IMR-90 (cell line): ENCODE data around the gene MREG. TPM values are rescaled to one million over a fixed set of nuclear protein-coding genes. Genes with fewer than 3 reads are reported as not detected.

ENCODE experiments used
- ATAC-seq: fragments of 200-7000 bp; cut with Tn5 transposase; 2 replicates; pipeline ENCODE4 v1.9.1; 2020; ENCODE audit warnings: low read depth, mild to moderate bottlenecking, moderate library complexity
- BruUV-seq: library from RNA; stranded (reverse); fragments of 400-500 nt; replicated peaks from 2 replicates; lab custom pipeline; 2021; lab: Mats Ljungman, UMichigan
- CTCF ChIA-PET: fragments of 300-600 bp; formaldehyde crosslinking; extraction: SDS; loops from one replicate; lab custom pipeline; 2021; ENCODE audit warnings: antibody characterized with exemption; lab: Yijun Ruan, JAX
- POLR2A ChIA-PET: fragments of 300-600 bp; sonication (Branson Sonifier 250); formaldehyde crosslinking; loops from one replicate; lab custom pipeline; 2022; ENCODE audit warnings: antibody characterized with exemption; ENCODE audit not compliant: unreplicated experiment; lab: Charles Lee
- DNase-seq: peaks from one replicate; pipeline ENCODE4 v3.0.0; 2013
- H2AFZ ChIP-seq: replicated peaks from 2 replicates; pipeline ENCODE3; 2013; ENCODE audit warnings: low read length, mild to moderate bottlenecking; ENCODE audit not compliant: poor library complexity
- H2AK5ac ChIP-seq: 2 replicates; pipeline ENCODE4 v1.6.1; 2013; ENCODE audit warnings: low read depth, low read length, inconsistent platforms
- H2AK9ac ChIP-seq: replicated peaks from 2 replicates; pipeline ENCODE3; 2013; ENCODE audit warnings: mild to moderate bottlenecking, low read depth, low read length, moderate library complexity; ENCODE audit not compliant: poor library complexity
- H2BK120ac ChIP-seq: 2 replicates; pipeline ENCODE4 v1.6.1; 2013; ENCODE audit warnings: low read depth, low read length, inconsistent platforms
- H2BK15ac ChIP-seq: 3 replicates; pipeline ENCODE4 v1.6.1; 2013; ENCODE audit warnings: low read depth, low read length, inconsistent platforms
- H2BK20ac ChIP-seq: 2 replicates; pipeline ENCODE4 v1.6.1; 2013; ENCODE audit warnings: low read depth, mild to moderate bottlenecking, inconsistent platforms, low read length, moderate library complexity
- H2BK5ac ChIP-seq: 2 replicates; pipeline ENCODE4 v1.6.1; 2013; ENCODE audit warnings: mild to moderate bottlenecking, low read depth, low read length, inconsistent platforms; ENCODE audit not compliant: poor library complexity, severe bottlenecking
- H3K14ac ChIP-seq: replicated peaks from 2 replicates; pipeline ENCODE4 v1.6.1; 2013; ENCODE audit warnings: low read depth, low read length, inconsistent platforms
- H3K18ac ChIP-seq: 2 replicates; pipeline ENCODE4 v1.6.1; 2013; ENCODE audit warnings: low read depth, low read length, control low read depth
- H3K23ac ChIP-seq: 2 replicates; pipeline ENCODE4 v1.6.1; 2013; ENCODE audit warnings: low read depth, low read length, inconsistent platforms
- H3K27ac ChIP-seq: 2 replicates; pipeline ENCODE4 v1.5.1; 2013; ENCODE audit warnings: mild to moderate bottlenecking, control low read depth, low read length; ENCODE audit not compliant: insufficient read depth
- H3K27me3 ChIP-seq: 2 replicates; pipeline ENCODE4 v1.6.1; 2013; ENCODE audit warnings: low read length; ENCODE audit not compliant: control insufficient read depth, insufficient read depth
- H3K36me3 ChIP-seq: 2 replicates; pipeline ENCODE4 v1.6.1; 2013; ENCODE audit warnings: low read length, mixed read lengths; ENCODE audit not compliant: control insufficient read depth, insufficient read depth
- H3K4ac ChIP-seq: 2 replicates; pipeline ENCODE4 v1.6.1; 2013; ENCODE audit warnings: low read depth, low read length, inconsistent platforms
- H3K4me1 ChIP-seq: 2 replicates; pipeline ENCODE4 v1.6.1; 2013; ENCODE audit warnings: low read length, mixed read lengths; ENCODE audit not compliant: control insufficient read depth, insufficient read depth
- H3K4me2 ChIP-seq: 2 replicates; pipeline ENCODE4 v1.6.1; 2013; ENCODE audit warnings: low read depth, mild to moderate bottlenecking, control low read depth, low read length, moderate library complexity
- H3K4me3 ChIP-seq: 2 replicates; pipeline ENCODE4 v1.5.1; 2013; ENCODE audit warnings: low read depth, mild to moderate bottlenecking, control low read depth, low read length, moderate library complexity; ENCODE audit not compliant: insufficient read depth
- H3K56ac ChIP-seq: 2 replicates; pipeline ENCODE4 v1.6.1; 2013; ENCODE audit warnings: low read length, inconsistent platforms; ENCODE audit not compliant: insufficient read depth; ENCODE audit errors: extremely low read depth
- H3K79me1 ChIP-seq, 2 experiments: 2 replicates each; pipeline ENCODE4 v1.6.1; 2013; ENCODE audit warnings: low read length in 2 of 2, inconsistent platforms in 1 of 2, low read depth in 1 of 2
- H3K9ac ChIP-seq: 2 replicates; pipeline ENCODE4 v1.6.1; 2013; ENCODE audit warnings: low read depth, low read length, control low read depth
- H3K9me1 ChIP-seq: 2 replicates; pipeline ENCODE4 v1.6.1; 2013; ENCODE audit warnings: low read length, inconsistent platforms; ENCODE audit not compliant: insufficient read depth
- H3K9me3 ChIP-seq: 2 replicates; pipeline ENCODE4 v1.6.1; 2013; ENCODE audit warnings: low read length; ENCODE audit not compliant: control insufficient read depth, insufficient read depth
- H4K20me1 ChIP-seq: 2 replicates; pipeline ENCODE4 v1.6.1; 2013; ENCODE audit warnings: low read length, inconsistent platforms; ENCODE audit not compliant: insufficient read depth
- H4K5ac ChIP-seq: 2 replicates; pipeline ENCODE4 v1.6.1; 2013; ENCODE audit warnings: mild to moderate bottlenecking, low read depth, low read length, control low read depth
- H4K8ac ChIP-seq, 2 experiments: 2 replicates each; pipeline ENCODE4 v1.6.1; 2013; ENCODE audit warnings: low read depth in 2 of 2, low read length in 2 of 2, control low read depth in 1 of 2, inconsistent platforms in 1 of 2
- H4K91ac ChIP-seq: 2 replicates; pipeline ENCODE4 v1.6.1; 2013; ENCODE audit warnings: low read depth, low read length, inconsistent platforms; ENCODE audit not compliant: insufficient read depth
- MAFK ChIP-seq: IDR thresholded peaks from 2 replicates; pipeline ENCODE4 v1.6.1; 2012; ENCODE audit warnings: low read depth, low read length, improper control_type of control experiment
- WGBS, 2 experiments: methylation state at CpG; one replicate each; pipeline versions ENCODE4 v1.1.5 to v1.1.7; 2013; ENCODE audit warnings: missing lambda C conversion rate in 2 of 2; ENCODE audit not compliant: insufficient read length in 1 of 2; ENCODE audit errors: extremely low coverage in 2 of 2; 5-methylcytosine and 5-hydroxymethylcytosine counted together
- dilution Hi-C: fragments of 300-500 bp; cut with HindIII; formaldehyde crosslinking; loops from one replicate; pipeline ENCODE4 v1.14.3; 2018; ENCODE audit warnings: low sequenced_read_pairs; ENCODE audit not compliant: unreplicated experiment
- in situ Hi-C: fragments of 300-500 bp; cut with MboI; formaldehyde crosslinking; loops from 3 replicates; pipeline ENCODE4 v1.14.3; 2019; ENCODE audit warnings: low sequenced_read_pairs, inconsistent platforms, mixed read lengths
- intact Hi-C: fragments of 100-400 bp; cut with micrococcal nuclease; formaldehyde crosslinking; loops from 2 replicates; pipeline ENCODE4 v1.10.0; 2022
- polyA plus RNA-seq, 3 experiments: library from polyadenylated mRNA; depleted of rRNA; stranded (reverse); fragments of >200 nt; gene quantifications; 2 replicates each; pipeline ENCODE4 v1.2.3, GENCODE V29; 2012; ENCODE audit warnings: low replicate concordance in 1 of 3
- total RNA-seq: library from RNA; depleted of rRNA; stranded (reverse); fragments of >200 nt; gene quantifications from 2 replicates; pipeline ENCODE4 v1.2.3, GENCODE V29; 2012

MREG gene
- total and polyA plus RNA-seq, 2 of the 4 experiments (the other 2 are of a cell fraction): 1.0 to 1.8 TPM

DNA sequence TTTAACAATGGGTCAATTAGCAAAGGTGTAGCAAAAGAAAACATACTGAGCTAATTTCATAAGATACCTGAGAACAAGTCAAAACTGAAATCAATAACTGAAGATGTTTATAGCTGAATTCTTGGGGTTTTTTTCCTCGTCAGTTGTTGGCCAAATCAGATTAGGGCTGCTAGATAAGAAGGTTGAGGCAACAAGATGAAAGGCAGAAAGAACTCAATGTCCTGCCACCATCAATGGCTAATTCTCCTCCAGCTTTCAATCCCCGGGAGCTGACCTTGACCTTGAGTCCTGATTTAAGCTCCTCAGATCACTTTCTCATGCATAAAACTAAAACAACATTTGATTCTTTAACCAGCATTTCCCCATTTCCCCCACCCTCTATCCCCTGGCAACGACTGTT is 61.8 kb downstream of the MREG start:
- Histone ChIP-seq H3K14ac (no peak overlapping the region), H2AK5ac (no peak overlapping the region)
- TF ChIP-seq MAFK: no peak

More for the DNA sequence above, 61.8 kb downstream of the MREG start:
- Histone ChIP-seq H3K4ac (no peak overlapping the region), H3K9me1 (no peaks in the 10 kb centered on the region), H4K5ac (no peak overlapping the region), H4K91ac (no peak overlapping the region), H4K8ac (no peak overlapping the region), H2BK5ac (no peak overlapping the region), H2BK120ac (no peak overlapping the region), H3K9ac (no peak overlapping the region), H3K4me3 (no peak overlapping the region), H2AK9ac (no peak overlapping the region), H3K4me1 (no peaks in the 10 kb centered on the region), H2AFZ (no peak overlapping the region), H2BK15ac (no peak overlapping the region), H3K4me2 (no peak overlapping the region), H3K79me1 (no peaks in the 10 kb centered on the region), H4K20me1 (no peaks in the 10 kb centered on the region), H3K27me3 (no peaks in the 10 kb centered on the region), H3K9me3 (no peaks in the 10 kb centered on the region), H3K36me3 (no peaks in the 10 kb centered on the region), H3K27ac (no peak overlapping the region), H3K56ac (no peak overlapping the region), H3K18ac (no peak overlapping the region), H3K23ac (no peak overlapping the region), H2BK20ac (no peak overlapping the region)
- WGBS, 2 experiments: 100% methylated on average over 1 of the region's 3 CpGs; no CpG with 5 or more reads in 1 of the 2 experiments
- dilution Hi-C loops (no loop called here), in situ Hi-C loops (no loop called here), intact Hi-C loops (loop anchor here (2.0 kb wide), 1 partner anchor 71 kb away; no protein-coding TSS in a partner anchor)
- ChIA-PET CTCF (interaction anchor here (1.8 kb wide), 1 partner anchor 62 kb away, joined by 12 read pairs; the partner anchor contains the start of gene MREG), POLR2A (no interaction called here)
- ATAC-seq: no peak
- no peak for DNase-seq
- BruUV-seq: no TSS peak
